ENCODE results near the gene RHOH.

GRCh38 chr4:40180356-40180755 is 16.5 kb upstream of the RHOH start:
- TF ChIP-seq EP300 (IDR thresholded peaks at IDR 0.05), result no peak
- TF ChIP-seq CTCF (IDR thresholded peaks at IDR 0.05), result no peak

All from ovary (tissue), 3 donors.